Neural progenitor cell (in vitro differentiated cells): ENCODE data around the gene MAVS.

Source experiments
- EZH2 ChIP-seq: fragments of 200-600 bp; sonication (generic); IDR thresholded peaks from 2 replicates; pipeline ENCODE4 v1.6.1; 2017; ENCODE audit warnings: antibody characterized with exemption, mild to moderate bottlenecking, moderate library complexity
- EZH2phosphoT487 ChIP-seq: fragments of 200-600 bp; sonication (generic); IDR thresholded peaks from 2 replicates; pipeline ENCODE4 v1.6.1; 2017; ENCODE audit warnings: antibody characterized with exemption
- TF ChIP-seq, protein P1 (sequence below): fragments of 200-600 bp; sonication (generic); IDR thresholded peaks from 2 replicates; pipeline ENCODE4 v1.5.1; 2017; ENCODE audit warnings: antibody characterized with exemption, mild to moderate bottlenecking

DNA sequence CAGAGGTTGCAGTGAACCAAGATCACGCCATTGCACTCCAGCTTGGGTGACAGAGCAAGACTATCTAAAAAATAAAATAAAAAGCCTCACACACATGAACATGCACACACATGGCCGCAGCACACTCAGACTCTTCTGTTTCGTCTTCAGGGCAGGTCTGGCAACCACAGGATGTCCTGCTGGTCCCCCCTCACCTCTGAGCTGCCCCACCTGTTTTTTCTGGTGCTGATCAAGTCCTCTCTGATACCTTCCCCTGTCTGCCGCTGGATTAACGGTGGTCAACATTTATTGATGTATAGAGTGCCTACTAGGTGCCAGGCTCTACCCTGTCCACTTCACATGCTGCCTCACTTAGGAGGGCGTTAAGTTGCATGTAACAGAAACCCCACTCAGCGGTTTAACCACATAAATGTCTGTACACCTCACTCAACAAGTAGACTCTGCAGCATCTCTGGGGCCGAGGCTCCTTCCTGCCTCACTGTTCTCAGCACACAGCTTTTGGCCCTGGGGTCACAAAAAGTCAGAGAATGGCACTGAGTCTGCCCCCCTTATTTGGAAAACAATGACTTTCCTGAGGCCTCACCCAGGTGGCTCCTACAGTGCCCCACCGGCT, 30.8 kb upstream of the MAVS start:
- TF ChIP-seq, protein P1, sequence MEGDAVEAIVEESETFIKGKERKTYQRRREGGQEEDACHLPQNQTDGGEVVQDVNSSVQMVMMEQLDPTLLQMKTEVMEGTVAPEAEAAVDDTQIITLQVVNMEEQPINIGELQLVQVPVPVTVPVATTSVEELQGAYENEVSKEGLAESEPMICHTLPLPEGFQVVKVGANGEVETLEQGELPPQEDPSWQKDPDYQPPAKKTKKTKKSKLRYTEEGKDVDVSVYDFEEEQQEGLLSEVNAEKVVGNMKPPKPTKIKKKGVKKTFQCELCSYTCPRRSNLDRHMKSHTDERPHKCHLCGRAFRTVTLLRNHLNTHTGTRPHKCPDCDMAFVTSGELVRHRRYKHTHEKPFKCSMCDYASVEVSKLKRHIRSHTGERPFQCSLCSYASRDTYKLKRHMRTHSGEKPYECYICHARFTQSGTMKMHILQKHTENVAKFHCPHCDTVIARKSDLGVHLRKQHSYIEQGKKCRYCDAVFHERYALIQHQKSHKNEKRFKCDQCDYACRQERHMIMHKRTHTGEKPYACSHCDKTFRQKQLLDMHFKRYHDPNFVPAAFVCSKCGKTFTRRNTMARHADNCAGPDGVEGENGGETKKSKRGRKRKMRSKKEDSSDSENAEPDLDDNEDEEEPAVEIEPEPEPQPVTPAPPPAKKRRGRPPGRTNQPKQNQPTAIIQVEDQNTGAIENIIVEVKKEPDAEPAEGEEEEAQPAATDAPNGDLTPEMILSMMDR = no peak
- TF ChIP-seq EZH2 (no peak), EZH2phosphoT487 (no peak)
